H7 (cell line): ENCODE results near the gene UBE2E2. TPM values are rescaled to one million over a fixed set of nuclear protein-coding genes. Genes with fewer than 3 reads are reported as not detected.

Experiments
- DNase-seq: peaks from one replicate; pipeline ENCODE4 v3.0.0; 2012
- H3K27me3 ChIP-seq: 2 replicates; pipeline ENCODE4 v1.6.0; 2011; ENCODE audit warnings: mild to moderate bottlenecking, low read length; ENCODE audit not compliant: control insufficient read depth, insufficient read depth
- H3K36me3 ChIP-seq: replicated peaks from 2 replicates; pipeline ENCODE4 v1.5.1; 2011; ENCODE audit warnings: low read length; ENCODE audit not compliant: control insufficient read depth, insufficient read depth
- H3K4me3 ChIP-seq: 2 replicates; pipeline ENCODE4 v1.5.1; 2011; ENCODE audit warnings: low read depth, mild to moderate bottlenecking, control low read depth, low read length, moderate library complexity; ENCODE audit not compliant: insufficient read depth
- total RNA-seq: library from RNA; depleted of rRNA; stranded (reverse); fragments of >200 nt; shearing (Covaris generic); gene quantifications from 2 replicates; pipeline ENCODE4 v1.2.3, GENCODE V29; 2014

UBE2E2 gene
- total RNA-seq, 1 experiment from 2014 or later: 56.8 TPM

DNA sequence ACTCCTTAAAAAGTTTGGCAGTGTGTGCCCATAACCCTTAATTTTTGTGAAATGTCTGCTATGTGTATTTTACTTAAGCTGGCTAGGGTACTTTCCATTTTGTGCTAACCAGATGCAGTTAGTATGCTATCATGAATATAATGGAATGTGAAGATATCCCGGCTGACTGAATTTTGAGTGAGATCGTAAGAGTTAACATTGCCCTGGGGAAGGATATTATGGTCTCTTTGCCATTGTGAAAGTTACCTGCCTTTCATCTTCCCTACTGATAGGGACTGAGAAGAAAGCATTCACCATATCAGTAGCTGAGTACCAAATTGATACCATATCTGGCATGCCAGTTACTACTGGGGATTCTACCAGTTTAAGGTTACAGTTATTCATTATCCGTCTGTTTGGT lies 243.2 kb downstream of the UBE2E2 start:
- no peak for DNase-seq
- no peak overlapping the region for H3K4me3 ChIP-seq
- no peaks in the 10 kb centered on the region for H3K36me3 ChIP-seq
- no peaks in the 10 kb centered on the region for H3K27me3 ChIP-seq

DNA sequence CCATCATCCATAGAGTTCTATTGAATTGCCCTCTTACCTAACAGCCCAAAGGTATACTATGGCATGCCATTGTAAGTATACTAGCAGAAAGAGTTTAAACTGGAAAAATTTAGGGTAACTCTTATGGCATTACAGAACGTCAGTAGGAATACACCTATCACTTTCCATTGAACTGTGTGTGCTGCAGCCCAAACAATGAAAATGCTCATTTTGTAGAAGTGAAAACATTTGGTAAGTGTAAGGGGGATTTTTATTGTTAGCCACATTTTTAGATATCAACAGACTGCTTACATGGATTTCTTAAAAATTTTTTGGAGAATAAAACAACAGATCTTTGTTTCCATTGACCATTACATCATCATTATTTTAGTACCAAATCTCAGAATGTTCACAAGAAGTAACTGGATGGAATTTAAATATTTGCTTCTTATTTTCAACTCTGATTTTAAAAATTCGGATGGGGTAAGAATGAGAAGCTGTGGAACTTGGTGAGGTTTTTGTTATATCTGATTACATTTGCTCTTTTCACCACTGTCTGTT lies 245.9 kb downstream of the UBE2E2 start:
- Histone ChIP-seq H3K4me3 (no peak overlapping the region), H3K27me3 (no peaks in the 10 kb centered on the region), H3K36me3 (no peaks in the 10 kb centered on the region)
- DNase-seq: no peak

DNA sequence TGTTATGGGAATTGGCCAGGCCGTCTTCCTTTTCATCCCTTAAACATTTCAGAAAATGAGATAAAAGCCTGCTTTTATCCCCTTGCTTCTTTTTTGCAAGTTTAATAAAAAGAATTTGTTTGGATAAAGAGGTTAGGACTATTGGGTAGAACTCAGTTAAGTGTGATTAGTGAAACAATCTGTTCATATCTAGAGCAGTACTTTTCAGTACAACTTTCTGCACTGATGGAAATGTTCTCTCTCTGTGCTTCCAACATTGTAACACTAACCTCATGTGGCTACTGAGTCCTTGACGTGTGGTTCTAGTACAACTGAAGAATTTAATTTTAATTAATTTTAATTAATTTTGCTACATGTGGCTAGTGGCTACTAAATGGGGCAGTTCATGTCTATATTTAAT lies 246.9 kb downstream of the UBE2E2 start:
- no peak for DNase-seq

DNA sequence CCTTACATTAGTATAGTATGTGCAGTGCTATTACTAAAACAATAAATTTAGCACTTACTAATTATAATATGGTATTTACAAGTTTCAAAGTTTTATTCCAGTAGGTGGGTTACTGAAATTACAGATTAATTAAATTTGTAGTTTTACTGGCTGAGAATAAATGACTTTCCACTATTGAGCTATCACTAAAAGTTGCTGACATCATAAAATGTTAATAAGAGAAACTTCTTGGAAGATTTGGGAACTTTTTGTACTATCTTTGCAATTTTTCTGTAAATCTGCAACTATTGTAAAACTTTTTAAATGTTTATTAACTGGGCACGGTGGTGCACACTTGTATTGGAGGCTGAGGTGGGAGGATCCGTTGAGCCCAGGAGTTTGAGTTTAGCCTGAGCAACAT lies 247.7 kb downstream of the UBE2E2 start:
- Histone ChIP-seq H3K27me3 (no peaks in the 10 kb centered on the region), H3K36me3 (no peaks in the 10 kb centered on the region), H3K4me3 (no peak overlapping the region)
- DNase-seq: no peak

More for the DNA sequence above, 246.9 kb downstream of the UBE2E2 start:
- Histone ChIP-seq H3K36me3 (no peaks in the 10 kb centered on the region), H3K27me3 (no peaks in the 10 kb centered on the region), H3K4me3 (no peak overlapping the region)

DNA sequence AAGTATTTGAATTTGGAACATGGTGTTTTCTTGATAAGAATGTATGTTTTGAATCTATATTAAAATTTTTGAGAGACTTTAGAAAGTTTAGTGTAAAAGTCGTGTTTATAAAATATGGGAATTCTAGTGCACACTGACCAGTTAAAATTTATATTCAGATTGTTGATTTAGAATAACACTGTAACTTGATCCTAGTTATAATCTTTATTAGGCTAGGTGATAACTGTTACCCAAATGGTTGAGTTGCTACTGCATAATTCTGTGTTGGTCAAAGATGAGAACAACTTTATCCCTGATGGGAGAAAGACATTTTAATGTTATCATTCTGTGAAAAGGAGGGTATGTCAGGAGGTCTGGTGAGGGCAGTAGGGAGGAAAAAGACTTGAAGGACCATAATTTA lies 249.3 kb downstream of the UBE2E2 start:
- no peak for DNase-seq
- H3K4me3 ChIP-seq: no peak overlapping the region
- no peaks in the 10 kb centered on the region for H3K36me3 ChIP-seq
- H3K27me3 ChIP-seq: no peaks in the 10 kb centered on the region

DNA sequence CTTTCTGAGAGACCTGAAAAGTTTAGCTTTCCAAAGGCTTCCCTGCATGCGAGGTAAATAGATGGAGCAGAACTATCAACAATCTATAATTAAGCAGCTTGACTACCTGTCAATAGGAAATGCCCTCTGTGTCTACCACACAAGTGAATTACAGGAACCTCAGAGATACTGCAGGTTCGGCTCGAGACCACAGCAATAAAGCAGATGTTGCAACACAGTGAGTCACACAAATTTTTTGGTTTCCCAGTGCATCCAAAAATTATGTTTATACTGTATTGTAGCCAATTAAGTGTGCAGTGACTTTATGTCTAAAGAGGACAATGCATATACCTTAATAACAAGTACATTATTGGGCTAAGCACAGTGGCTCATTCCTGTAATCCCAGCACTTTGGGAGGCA lies 252.0 kb downstream of the UBE2E2 start:
- Histone ChIP-seq H3K36me3 (no peaks in the 10 kb centered on the region), H3K27me3 (no peaks in the 10 kb centered on the region), H3K4me3 (no peak overlapping the region)
- no peak for DNase-seq

DNA sequence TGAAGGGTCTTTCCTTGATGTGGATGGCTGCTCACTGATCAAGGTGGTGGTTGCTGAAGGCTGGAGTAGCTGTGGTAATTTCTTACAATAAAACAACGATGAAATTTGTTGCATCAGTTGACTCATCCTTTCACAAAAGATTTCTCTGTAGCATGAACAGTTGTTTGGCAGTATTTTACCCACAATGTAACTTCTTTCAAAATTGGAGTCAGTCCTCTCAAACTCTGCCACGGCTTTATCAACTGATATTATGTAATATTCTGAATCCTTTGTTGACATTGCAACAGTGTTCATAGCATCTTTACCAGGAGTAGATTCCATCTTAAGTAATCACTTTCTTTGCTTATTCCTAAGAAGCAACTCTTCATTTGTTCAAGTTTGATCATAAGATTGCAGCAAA lies 252.6 kb downstream of the UBE2E2 start:
- DNase-seq: no peak
- no peaks in the 10 kb centered on the region for H3K27me3 ChIP-seq
- H3K4me3 ChIP-seq: no peak overlapping the region
- H3K36me3 ChIP-seq: no peaks in the 10 kb centered on the region

DNA sequence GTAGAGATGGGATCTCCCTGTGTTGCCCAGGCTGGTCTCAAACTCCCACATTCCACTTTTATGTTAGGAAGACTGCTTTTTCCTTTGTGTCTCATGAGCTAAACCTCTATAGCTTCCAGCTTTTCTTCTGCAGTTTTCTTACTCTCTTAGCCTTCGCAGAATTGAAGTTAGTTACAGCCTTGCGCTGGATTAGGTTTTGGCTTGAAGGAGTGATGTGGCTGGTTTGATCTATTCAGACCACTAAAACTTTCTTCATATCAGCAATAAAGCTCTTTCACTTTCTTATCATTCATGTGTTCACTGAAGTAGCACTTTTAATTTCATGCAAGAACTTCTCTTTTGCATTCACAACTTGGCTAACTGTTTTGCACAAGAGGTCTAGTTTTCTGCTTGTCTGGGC lies 254.6 kb downstream of the UBE2E2 start:
- no peaks in the 10 kb centered on the region for H3K27me3 ChIP-seq
- no peaks in the 10 kb centered on the region for H3K36me3 ChIP-seq
- H3K4me3 ChIP-seq: no peak overlapping the region
- DNase-seq: no peak

DNA sequence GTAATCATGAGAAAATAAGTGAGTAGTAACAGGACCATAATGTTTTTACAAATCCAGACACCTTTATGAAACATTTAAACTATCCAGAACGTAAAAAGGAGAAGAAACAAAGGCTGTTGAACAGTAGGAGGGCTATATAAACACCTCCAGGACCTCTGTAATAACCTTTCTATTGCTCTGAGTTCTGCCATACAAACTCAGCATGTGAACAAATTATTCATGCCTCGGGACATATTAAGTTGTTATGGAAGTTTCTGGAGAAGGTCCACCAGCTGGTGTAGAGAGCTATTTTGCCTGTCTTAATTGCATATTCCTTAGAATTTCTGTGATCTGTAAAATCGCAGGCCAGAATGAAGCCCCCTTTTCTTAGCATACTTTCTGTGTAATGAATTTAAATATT lies 256.3 kb downstream of the UBE2E2 start:
- no peaks in the 10 kb centered on the region for H3K36me3 ChIP-seq
- DNase-seq: no peak
- no peaks in the 10 kb centered on the region for H3K27me3 ChIP-seq
- no peak overlapping the region for H3K4me3 ChIP-seq

DNA sequence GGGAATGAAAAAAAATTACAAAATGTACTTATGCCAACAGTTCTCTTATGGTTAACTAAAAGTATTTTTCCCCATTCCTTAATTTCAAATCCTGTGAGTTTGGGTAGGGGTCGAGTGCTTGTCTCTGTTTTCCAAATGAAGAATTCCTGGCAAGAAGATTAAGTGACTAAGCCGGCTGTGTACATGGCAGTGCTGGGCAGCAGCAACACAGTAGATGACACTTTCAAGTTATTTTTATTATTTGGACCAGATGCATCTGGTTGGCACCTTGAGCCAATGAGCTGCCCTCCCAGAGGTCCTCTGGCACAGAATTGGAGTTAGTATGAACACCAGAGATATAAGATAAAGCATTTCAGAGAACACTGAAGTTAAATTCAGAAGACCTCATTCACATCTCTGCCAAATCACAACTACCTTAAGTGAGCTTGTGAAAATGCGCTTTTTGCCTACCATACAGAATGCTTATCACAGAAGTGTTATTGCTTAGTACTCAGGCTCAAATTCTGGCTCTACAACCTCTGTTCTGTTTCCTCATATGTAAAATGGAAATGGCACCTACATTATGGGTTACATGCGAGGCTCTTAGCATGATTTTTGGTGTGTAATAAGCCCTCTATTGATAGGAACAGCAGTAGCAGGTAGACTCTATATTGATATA lies 256.9 kb downstream of the UBE2E2 start:
- DNase-seq: no peak
- H3K36me3 ChIP-seq: no peaks in the 10 kb centered on the region
- H3K4me3 ChIP-seq: no peak overlapping the region
- H3K27me3 ChIP-seq: no peaks in the 10 kb centered on the region

DNA sequence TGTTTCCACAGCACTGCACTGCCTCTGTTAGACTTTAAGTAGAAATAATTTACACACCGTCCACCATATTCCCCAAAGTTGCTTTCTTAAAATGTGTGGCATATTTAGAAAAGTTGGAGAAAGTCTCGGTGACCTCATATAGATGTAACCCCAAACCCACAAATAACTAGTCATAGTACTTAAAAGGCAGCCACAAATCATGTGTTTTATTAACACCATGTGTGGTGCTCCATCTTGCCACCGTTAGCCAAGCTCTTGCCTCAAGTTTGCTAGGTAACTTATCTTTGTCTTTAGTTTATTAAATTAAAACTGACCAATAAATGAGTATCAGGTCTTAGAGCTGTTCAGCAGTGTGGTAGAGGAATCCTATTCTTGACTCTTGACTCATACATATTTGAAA lies 257.9 kb downstream of the UBE2E2 start:
- Histone ChIP-seq H3K27me3 (no peaks in the 10 kb centered on the region), H3K4me3 (no peak overlapping the region), H3K36me3 (no peaks in the 10 kb centered on the region)
- DNase-seq: no peak

DNA sequence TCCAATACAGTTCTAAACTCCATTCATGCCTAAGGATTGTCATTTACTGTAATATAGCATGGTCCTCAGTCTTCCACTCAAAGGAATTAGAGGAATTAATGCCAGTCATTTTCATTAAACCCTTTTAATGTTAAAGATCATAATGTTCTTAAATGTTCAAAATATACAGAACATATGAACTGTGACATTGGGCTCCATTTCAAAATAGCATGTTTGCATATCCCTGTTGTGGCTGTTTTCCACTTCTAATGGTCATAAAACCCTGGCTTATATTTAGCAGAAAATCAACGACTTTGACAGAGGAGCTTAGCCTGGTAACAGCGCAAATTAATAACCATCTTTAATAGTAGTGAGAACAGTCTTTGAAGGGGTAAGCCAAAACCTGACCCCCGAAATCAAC lies 260.7 kb downstream of the UBE2E2 start:
- DNase-seq: no peak
- Histone ChIP-seq H3K36me3 (no peaks in the 10 kb centered on the region), H3K4me3 (no peak overlapping the region), H3K27me3 (no peaks in the 10 kb centered on the region)

DNA sequence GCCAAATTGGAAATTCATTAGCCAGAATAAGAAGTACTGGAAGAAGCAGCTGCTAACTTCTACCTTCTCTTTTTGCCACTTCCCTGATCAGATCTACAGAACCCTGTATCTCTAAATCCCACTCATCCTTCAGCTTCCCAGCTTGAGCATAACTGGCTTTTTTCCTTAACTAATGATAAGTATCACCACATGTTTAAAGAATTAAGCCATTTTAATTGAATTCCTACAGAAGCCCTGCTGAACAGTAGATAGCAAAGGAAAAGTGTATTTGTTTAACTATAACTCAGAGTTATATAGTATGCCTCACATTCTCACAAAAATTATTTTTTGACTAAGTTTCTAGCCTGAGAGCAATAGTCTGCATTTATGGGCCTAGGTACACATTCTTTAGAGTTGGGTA lies 262.4 kb downstream of the UBE2E2 start:
- DNase-seq: no peak
- Histone ChIP-seq H3K36me3 (no peaks in the 10 kb centered on the region), H3K27me3 (no peaks in the 10 kb centered on the region), H3K4me3 (no peak overlapping the region)

DNA sequence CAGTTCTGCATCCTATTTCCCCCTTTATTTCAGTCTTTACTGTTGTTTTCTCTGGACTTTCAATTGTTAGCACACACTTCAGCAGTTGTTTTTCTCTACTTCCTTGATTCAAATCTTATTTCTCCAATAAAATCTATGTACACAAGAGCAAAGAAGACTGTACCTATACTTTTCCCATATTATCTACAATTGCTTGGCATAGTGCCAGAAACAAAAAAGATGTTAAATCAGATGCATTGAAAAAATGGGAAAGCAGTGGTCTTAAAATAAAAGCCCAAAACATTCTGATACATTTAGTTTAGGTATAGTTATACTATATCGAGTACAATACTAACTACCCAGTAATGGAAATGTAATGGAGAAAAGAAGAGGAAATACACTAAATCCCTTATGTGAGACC lies 265.1 kb downstream of the UBE2E2 start:
- H3K27me3 ChIP-seq: no peaks in the 10 kb centered on the region

DNA sequence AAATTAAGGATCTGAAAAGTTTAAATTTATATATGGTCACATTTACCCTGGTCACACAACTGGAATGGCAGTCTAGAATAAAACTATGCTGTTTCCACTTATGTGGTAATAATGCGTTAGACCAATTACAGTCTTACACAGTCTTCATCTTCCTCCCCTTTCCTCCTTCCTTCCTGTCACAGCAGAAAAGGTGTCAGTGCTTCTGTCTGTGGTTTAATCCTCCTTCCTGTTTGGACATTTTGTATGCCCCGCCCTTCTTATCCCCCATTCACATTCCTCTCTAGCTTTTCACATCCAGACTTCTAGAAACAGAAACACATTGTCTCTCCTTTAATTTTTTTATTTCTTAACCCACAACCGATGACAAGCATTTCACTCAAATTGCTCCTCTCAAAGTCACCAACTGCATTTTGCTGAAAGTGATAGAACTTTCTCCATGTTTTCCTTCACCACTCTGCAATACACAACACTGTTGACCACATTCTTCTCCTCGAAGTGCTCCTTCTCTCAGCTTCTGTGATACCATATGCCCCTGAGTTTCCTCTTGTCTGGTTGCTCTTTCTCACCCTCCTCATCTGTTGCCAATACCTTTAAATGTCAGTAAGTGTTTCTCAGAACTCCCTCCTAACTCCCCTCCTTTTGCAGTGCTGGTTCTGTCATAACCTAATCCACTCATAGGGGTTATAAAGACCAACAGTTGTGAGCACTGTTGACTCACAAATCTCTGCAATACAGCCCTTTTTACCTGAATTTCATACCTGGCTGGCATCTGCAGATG lies 271.6 kb downstream of the UBE2E2 start:
- no peaks in the 10 kb centered on the region for H3K27me3 ChIP-seq
- no peak for DNase-seq
- H3K36me3 ChIP-seq: no peaks in the 10 kb centered on the region
- H3K4me3 ChIP-seq: no peak overlapping the region

More for the DNA sequence above, 265.1 kb downstream of the UBE2E2 start:
- DNase-seq: no peak
- Histone ChIP-seq H3K4me3 (no peak overlapping the region), H3K36me3 (no peaks in the 10 kb centered on the region)
